ENCODE measurements around the gene SEMA5B. TPM values are rescaled to one million over a fixed set of nuclear protein-coding genes. Genes with fewer than 3 reads are reported as not detected.

The SEMA5B gene
- total RNA-seq, 1 donor from 2014 or later: 68.8 TPM

- Mint-ChIP-seq H3K27ac (ENCODE audit: unreplicated experiment) (no peak overlapping the region), H3K9me3 (ENCODE audit: low read depth) (no peaks in the 10 kb centered on the region), H3K4me1 (ENCODE audit: low read depth) (peaks cover 42% of the 10 kb centered on the region), H3K27me3 (ENCODE audit: low read depth) (peaks cover 11% of the 10 kb centered on the region), H3K4me3 (ENCODE audit: unreplicated experiment) (no peak overlapping the region), H3K36me3 (ENCODE audit: low read depth) (peaks cover 4% of the 10 kb centered on the region)
- DNase-seq (ENCODE audit: low spot score): no peak
- TF ChIP-seq CTCF (IDR thresholded peaks at IDR 0.05): no peak
These were observed 60.2 kb downstream of the SEMA5B start for GRCh38 chr3:122967356-122967755.

DNA sequence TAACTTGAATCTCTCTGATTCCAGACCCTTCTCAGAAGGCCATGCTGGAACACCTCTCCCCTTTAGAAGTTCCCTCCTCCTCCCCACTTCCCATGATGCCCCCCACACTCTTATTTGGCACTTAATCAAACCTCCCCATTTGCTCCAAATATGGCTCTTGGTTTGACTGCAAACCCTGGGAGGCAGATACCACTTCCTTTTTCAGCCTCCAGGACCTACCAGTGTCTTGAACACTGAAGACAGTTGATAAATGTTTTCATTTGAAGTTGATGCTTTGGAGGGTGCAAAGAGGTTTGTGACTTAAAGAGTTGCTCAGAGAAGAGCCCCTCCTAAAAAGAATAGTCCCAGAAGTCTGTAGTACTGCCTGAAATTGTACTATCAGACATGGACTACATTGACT lies 61.5 kb downstream of the SEMA5B start:
- no peak for TF ChIP-seq CTCF (IDR thresholded peaks at IDR 0.05)
- Mint-ChIP-seq H3K4me1 (ENCODE audit: low read depth) (peaks cover 39% of the 10 kb centered on the region), H3K27me3 (ENCODE audit: low read depth) (peaks cover 19% of the 10 kb centered on the region), H3K36me3 (ENCODE audit: low read depth) (peaks cover 8% of the 10 kb centered on the region), H3K27ac (ENCODE audit: unreplicated experiment) (no peak overlapping the region), H3K4me3 (ENCODE audit: unreplicated experiment) (no peak overlapping the region), H3K9me3 (ENCODE audit: low read depth) (no peaks in the 10 kb centered on the region)
- DNase-seq (ENCODE audit: low spot score): no peak

DNA sequence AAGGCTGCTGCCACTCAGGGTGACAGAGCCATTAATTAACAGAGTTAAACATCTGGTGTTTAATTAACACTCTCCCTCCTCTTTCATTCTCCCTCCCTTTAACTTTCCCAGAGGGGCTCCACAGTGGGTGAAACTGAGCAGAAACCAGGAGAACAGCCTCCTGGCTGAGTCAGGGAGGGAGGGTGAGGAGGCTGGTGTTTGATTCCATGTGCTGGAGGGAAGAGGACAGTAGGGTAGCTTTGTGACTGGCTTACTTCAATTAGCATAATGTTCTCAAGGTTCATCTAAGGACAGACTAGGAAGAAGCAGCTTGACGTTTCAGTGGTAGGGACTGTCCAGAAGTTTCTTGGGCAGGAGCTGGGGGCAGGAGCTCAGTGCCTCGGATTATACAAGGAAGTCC lies 62.8 kb downstream of the SEMA5B start:
- TF ChIP-seq CTCF (IDR thresholded peaks at IDR 0.05): no peak
- Mint-ChIP-seq H3K4me1 (ENCODE audit: low read depth) (peaks cover 27% of the 10 kb centered on the region), H3K27ac (ENCODE audit: unreplicated experiment) (no peak overlapping the region), H3K27me3 (ENCODE audit: low read depth) (peaks cover 22% of the 10 kb centered on the region), H3K36me3 (ENCODE audit: low read depth) (peaks cover 10% of the 10 kb centered on the region), H3K4me3 (ENCODE audit: unreplicated experiment) (no peak overlapping the region), H3K9me3 (ENCODE audit: low read depth) (no peaks in the 10 kb centered on the region)
- DNase-seq (ENCODE audit: low spot score): no peak

GRCh38 chr3:122962149-122962548 lies 65.4 kb downstream of the SEMA5B start:
- H3K4me3 Mint-ChIP-seq (ENCODE audit: unreplicated experiment): no peak overlapping the region
- no peaks in the 10 kb centered on the region for H3K9me3 Mint-ChIP-seq (ENCODE audit: low read depth)
- H3K36me3 Mint-ChIP-seq (ENCODE audit: low read depth): peaks cover 12% of the 10 kb centered on the region
- no peak overlapping the region for H3K27ac Mint-ChIP-seq (ENCODE audit: unreplicated experiment)
- DNase-seq (ENCODE audit: low spot score): no peak
- TF ChIP-seq CTCF (IDR thresholded peaks at IDR 0.05): no peak
- H3K4me1 Mint-ChIP-seq (ENCODE audit: low read depth): peaks cover 34% of the 10 kb centered on the region
- peaks cover 22% of the 10 kb centered on the region for H3K27me3 Mint-ChIP-seq (ENCODE audit: low read depth)

GRCh38 chr3:122961146-122961545 lies 66.4 kb downstream of the SEMA5B start:
- Mint-ChIP-seq H3K27ac (ENCODE audit: unreplicated experiment) (no peak overlapping the region), H3K36me3 (ENCODE audit: low read depth) (peaks cover 15% of the 10 kb centered on the region), H3K4me1 (ENCODE audit: low read depth) (peaks cover 43% of the 10 kb centered on the region), H3K9me3 (ENCODE audit: low read depth) (no peaks in the 10 kb centered on the region), H3K4me3 (ENCODE audit: unreplicated experiment) (no peak overlapping the region), H3K27me3 (ENCODE audit: low read depth) (peaks cover 22% of the 10 kb centered on the region)
- TF ChIP-seq CTCF (IDR thresholded peaks at IDR 0.05): no peak
- DNase-seq (ENCODE audit: low spot score): no peak
